ENCODE data around the gene TCF7L2.

DNA sequence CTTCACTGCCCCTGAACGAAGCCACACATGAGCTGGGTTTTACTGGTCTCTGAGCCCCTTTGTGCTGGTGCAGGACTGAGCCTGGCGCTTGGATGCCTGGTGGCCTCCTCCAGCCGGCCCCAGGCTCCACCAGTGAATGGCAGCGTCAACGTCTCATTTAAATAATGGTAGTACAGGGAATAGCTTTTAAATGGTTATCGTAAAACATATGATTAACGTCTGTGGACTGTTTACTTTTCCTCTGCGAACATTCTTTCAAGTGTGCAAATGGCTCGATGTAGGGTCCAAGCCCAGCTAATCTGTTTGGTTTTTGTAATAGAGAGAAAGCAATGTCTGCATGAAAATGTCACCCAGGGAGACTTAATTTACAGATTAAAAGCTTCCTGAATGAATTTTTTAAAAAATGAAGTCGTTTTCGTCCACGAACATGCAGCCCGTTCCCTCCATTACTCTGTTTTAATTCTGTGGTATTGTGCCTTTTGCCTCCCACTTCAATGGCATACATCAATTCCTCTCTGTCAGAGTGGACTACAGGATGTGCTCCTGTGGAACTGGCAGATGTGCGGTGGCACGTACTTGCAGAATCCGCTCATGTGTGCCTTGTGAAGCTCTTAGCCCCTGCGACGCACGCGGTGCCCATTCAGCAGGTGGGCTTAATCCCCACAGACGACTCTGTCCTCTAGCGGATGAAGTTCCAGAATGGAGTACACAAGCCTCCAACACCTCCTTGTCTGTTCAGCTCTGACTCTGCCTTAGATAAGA lies 192.7 kb downstream of the TCF7L2 start:
- no peak for TF ChIP-seq POLR2A (IDR thresholded peaks at IDR 0.05)
- no peak for TF ChIP-seq CTCF (IDR thresholded peaks at IDR 0.05)
- no peak for TF ChIP-seq EP300 (IDR thresholded peaks at IDR 0.05)

All from ovary (tissue), 3 donors.